ENCODE results near the gene SNAI1. TPM values are rescaled to one million over a fixed set of nuclear protein-coding genes. Genes with fewer than 3 reads are reported as not detected.

SNAI1 gene
- 0.34 TPM in 1 of 2 replicates, not detected in the other for polyA plus RNA-seq

GRCh38 chr20:49982346-49983122 is at the start of gene SNAI1:
TSS of gene SNAI1 (plus strand) at chr20:49982980. CDS start at chr20:49983060, 80 bp downstream.

GRCh38 chr20:49936153-49937026 is 46.4 kb upstream of the SNAI1 start, which contains the start of gene RNF114:
TSS of gene RNF114 (plus strand) at chr20:49936397. CDS start at chr20:49936413, 16 bp downstream.

Other genes starting within 250 kb of the SNAI1 start
- 1.7 and 3.9 TPM in 2 replicates for gene SLC9A8, start 170.2 kb upstream of the SNAI1 start, polyA plus RNA-seq
- 1.8 and 2.6 TPM in 2 replicates for gene SPATA2, start 67.5 kb upstream of the SNAI1 start, polyA plus RNA-seq
- gene RNF114, start 46.6 kb upstream of the SNAI1 start, polyA plus RNA-seq, result 20.4 and 23.4 TPM in 2 replicates
- 227 and 334 TPM in 2 replicates for gene UBE2V1, start 130.2 kb downstream of the SNAI1 start, polyA plus RNA-seq
- gene PEDS1, start 170.7 kb downstream of the SNAI1 start, polyA plus RNA-seq, result 29.8 and 38.4 TPM in 2 replicates
- 0.15 and 1.0 TPM in 2 replicates for gene CEBPB, start 207.8 kb downstream of the SNAI1 start, polyA plus RNA-seq

All from Purkinje cell (primary cell).